Tibial artery (tissue), 4 donors: Measurements from ENCODE around the gene BCKDK.

Experiments
- DNase-seq, 2 donors: peaks; one replicate each; pipeline ENCODE4 v3.0.0-alpha.2; 2019
- H3K27ac ChIP-seq, 2 donors: fragments of 200-600 bp; sonication (generic) in 1 of 2; 1 replicate in 1 of 2; 2 replicates in 1 of 2; pipeline ENCODE4 v1.5.1; 2018 to 2019; ENCODE audit warnings: mild to moderate bottlenecking in 1 of 2
- H3K27me3 ChIP-seq, 2 donors: fragments of 200-600 bp; sonication (generic) in 1 of 2; one replicate each; pipeline versions ENCODE4 v1.5.1 to v1.6.0; 2016 to 2019
- H3K36me3 ChIP-seq, 3 donors: fragments of 200-600 bp; sonication (generic) in 2 of 3; one replicate each; pipeline ENCODE4 v1.5.1; 2016 to 2019; ENCODE audit warnings: mild to moderate bottlenecking in 2 of 3
- H3K4me1 ChIP-seq, 4 donors: fragments of 200-600 bp; sonication (generic) in 2 of 4; 1 replicate in 3 of 4; 2 replicates in 1 of 4; pipeline ENCODE4 v1.5.1; 2016 to 2019
- H3K4me3 ChIP-seq, 2 donors: fragments of 200-600 bp; sonication (generic) in 1 of 2; 1 replicate in 1 of 2; 2 replicates in 1 of 2; pipeline ENCODE4 v1.5.1; 2018 to 2019; ENCODE audit warnings: mild to moderate bottlenecking in 2 of 2
- H3K9me3 ChIP-seq, 3 donors: fragments of 200-600 bp; sonication (generic) in 1 of 3; one replicate each; pipeline ENCODE4 v1.5.1; 2016 to 2019
- intact Hi-C: fragments of 100-400 bp; cut with DNase I; formaldehyde crosslinking; loops from one replicate; pipeline ENCODE4 v1.15.0; 2023; ENCODE audit warnings: low total_unique reads
- TF ChIP-seq, protein P1 (sequence below), 2 experiments: fragments of 200-600 bp in 1 of 2; fragments of 450-650 bp in 1 of 2; IDR thresholded peaks; one replicate each; pipeline ENCODE4 v1.5.1; 2017 to 2019; ENCODE audit warnings: antibody characterized with exemption in 2 of 2, mild to moderate bottlenecking in 1 of 2, moderate library complexity in 1 of 2

Gene BCKDK

GRCh38 chr16:31110106-31111034 lies 2.2 kb downstream of the BCKDK start:
- Histone ChIP-seq H3K36me3 (peaks cover 19 to 37% (median 33%) of the 10 kb centered on the region in 3 donors), H3K27ac (no peak overlapping the region), H3K4me3 (no peak overlapping the region), H3K27me3 (no peaks in the 10 kb centered on the region), H3K9me3 (no peaks in the 10 kb centered on the region), H3K4me1 (peaks cover 0 to 40% (median 17%) of the 10 kb centered on the region in 4 donors)
- no peak for DNase-seq
- intact Hi-C loops = no loop called here
- TF ChIP-seq, protein P1, sequence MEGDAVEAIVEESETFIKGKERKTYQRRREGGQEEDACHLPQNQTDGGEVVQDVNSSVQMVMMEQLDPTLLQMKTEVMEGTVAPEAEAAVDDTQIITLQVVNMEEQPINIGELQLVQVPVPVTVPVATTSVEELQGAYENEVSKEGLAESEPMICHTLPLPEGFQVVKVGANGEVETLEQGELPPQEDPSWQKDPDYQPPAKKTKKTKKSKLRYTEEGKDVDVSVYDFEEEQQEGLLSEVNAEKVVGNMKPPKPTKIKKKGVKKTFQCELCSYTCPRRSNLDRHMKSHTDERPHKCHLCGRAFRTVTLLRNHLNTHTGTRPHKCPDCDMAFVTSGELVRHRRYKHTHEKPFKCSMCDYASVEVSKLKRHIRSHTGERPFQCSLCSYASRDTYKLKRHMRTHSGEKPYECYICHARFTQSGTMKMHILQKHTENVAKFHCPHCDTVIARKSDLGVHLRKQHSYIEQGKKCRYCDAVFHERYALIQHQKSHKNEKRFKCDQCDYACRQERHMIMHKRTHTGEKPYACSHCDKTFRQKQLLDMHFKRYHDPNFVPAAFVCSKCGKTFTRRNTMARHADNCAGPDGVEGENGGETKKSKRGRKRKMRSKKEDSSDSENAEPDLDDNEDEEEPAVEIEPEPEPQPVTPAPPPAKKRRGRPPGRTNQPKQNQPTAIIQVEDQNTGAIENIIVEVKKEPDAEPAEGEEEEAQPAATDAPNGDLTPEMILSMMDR (IDR thresholded peaks at IDR 0.05) = no peak

DNA sequence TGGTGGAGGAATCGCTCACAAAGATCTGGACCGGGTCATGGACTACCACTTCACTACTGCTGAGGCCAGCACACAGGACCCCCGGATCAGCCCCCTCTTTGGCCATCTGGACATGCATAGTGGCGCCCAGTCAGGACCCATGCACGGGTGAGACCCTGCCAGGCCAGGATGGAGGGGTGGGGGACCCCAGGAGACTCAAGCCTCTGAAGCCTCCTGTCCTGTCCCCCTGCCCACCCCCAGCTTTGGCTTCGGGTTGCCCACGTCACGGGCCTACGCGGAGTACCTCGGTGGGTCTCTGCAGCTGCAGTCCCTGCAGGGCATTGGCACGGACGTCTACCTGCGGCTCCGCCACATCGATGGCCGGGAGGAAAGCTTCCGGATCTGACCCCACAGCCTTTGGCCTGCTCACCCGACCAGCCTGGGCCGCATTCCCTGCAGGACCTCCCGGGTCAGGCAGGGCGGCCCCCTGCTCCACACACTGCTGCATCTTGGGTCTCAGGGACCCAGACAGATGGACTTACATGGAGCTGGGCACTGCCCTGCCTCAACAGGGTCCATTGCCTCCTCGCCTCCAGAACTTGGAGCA lies 3.8 kb downstream of the BCKDK start:
- no peaks in the 10 kb centered on the region for H3K9me3 ChIP-seq
- H3K36me3 ChIP-seq = peaks cover 19 to 37% (median 33%) of the 10 kb centered on the region in 3 donors
- peaks cover 0 to 39% (median 18%) of the 10 kb centered on the region in 4 donors for H3K4me1 ChIP-seq
- no peaks in the 10 kb centered on the region for H3K27me3 ChIP-seq
- H3K27ac ChIP-seq = peak overlapping the region in 1 of 2 donors; percentile 43
- no peak for DNase-seq
- no peak overlapping the region for H3K4me3 ChIP-seq
- TF ChIP-seq, protein P1 (IDR thresholded peaks at IDR 0.05) = no peak
- intact Hi-C loops = no loop called here

DNA sequence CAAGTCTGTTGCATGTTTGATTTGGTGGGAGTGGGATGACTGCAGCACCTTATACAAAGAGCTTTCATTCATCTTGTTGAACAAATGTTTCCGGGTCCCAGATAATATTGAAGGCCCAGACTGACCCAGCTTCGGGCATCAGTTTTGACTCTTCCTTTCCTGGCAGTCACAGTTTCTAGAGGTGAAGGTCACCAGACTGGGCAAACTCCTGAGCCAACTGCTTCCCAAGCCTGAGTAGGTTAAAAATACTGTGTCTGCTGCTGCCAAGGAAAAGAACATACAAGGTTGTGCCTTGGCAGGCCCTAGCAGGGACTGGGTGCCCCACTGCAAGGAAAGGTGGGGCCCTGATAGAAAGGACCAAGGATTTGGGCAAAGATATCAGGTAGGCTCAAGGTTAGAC lies 4.5 kb downstream of the BCKDK start:
- Histone ChIP-seq H3K36me3 (peaks cover 19 to 37% (median 33%) of the 10 kb centered on the region in 3 donors), H3K27ac (peak overlapping the region in 1 of 2 donors; percentile 43), H3K4me3 (no peak overlapping the region), H3K9me3 (no peaks in the 10 kb centered on the region), H3K4me1 (peaks cover 0 to 40% (median 19%) of the 10 kb centered on the region in 4 donors), H3K27me3 (no peaks in the 10 kb centered on the region)
- TF ChIP-seq, protein P1 (IDR thresholded peaks at IDR 0.05) = no peak
- no peak for DNase-seq
- intact Hi-C loops = no loop called here

DNA sequence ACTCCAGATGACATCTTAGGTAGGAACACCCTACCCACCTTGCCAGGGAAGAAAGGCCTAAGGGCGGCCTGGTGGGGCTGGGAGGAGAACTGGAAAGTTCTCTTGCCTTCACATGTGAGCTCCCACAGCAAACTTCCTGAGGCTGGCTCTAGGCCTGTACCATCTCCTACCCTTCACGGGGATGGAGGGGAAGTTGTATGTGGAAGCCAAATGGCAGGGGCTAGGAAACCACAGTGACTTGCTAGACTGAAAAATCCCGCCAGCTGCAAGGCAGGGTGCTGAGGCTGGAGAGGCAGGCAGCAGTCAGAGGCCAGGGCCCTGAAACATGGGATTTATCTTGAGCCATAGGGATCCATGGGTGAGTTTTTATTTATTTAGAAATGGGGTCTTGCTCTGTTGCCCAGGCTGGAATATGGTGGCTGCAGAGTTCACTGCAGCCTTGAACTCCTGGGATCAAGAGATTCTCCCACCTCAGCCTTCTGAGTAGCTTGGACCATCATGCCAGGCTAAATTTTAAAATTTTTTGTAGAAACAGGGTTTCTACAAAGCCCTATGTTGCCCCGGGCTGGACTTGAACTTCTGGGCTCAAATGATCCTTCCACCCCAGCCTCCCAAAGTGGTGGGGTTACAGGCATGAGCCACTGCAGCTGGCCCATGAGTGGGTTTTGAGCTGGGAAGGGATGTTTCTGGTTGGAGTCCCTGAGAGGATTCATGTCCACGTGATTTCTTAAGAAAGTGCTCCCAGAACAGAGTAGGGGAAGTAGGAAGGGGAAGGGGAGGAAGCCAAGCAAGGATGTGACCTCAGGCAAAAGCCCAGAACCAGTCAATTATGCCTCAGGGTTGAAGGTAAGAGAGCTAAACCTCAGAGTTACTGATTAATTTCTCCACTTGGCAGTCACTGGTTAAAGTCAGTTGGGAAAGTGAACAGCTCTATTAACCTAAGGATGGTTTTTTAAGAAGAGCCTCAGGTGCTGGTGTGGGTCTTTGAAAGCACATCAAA lies 5.2 kb downstream of the BCKDK start:
- no peak for DNase-seq
- Histone ChIP-seq H3K27ac (peak overlapping the region; percentile 20 to 43), H3K36me3 (peaks cover 19 to 37% (median 33%) of the 10 kb centered on the region in 3 donors), H3K9me3 (no peaks in the 10 kb centered on the region), H3K27me3 (no peaks in the 10 kb centered on the region), H3K4me3 (no peak overlapping the region), H3K4me1 (peaks cover 0 to 40% (median 15%) of the 10 kb centered on the region in 4 donors)
- TF ChIP-seq, protein P1 (IDR thresholded peaks at IDR 0.05) = no peak
- intact Hi-C loops = no loop called here

GRCh38 chr16:31114468-31114867 lies 6.3 kb downstream of the BCKDK start:
- Histone ChIP-seq H3K9me3 (no peaks in the 10 kb centered on the region), H3K4me3 (no peak overlapping the region), H3K4me1 (peaks cover 0 to 40% (median 15%) of the 10 kb centered on the region in 4 donors), H3K27ac (no peak overlapping the region), H3K36me3 (peaks cover 19 to 42% (median 33%) of the 10 kb centered on the region in 3 donors), H3K27me3 (no peaks in the 10 kb centered on the region)
- intact Hi-C loops = no loop called here
- no peak for DNase-seq
- TF ChIP-seq, protein P1 (IDR thresholded peaks at IDR 0.05) = no peak
